Loucy (cell line): Measurements from ENCODE around the gene GPC2.

Experiments
- H2AFZ ChIP-seq: fragments of 200-600 bp; sonication (generic); 2 replicates; pipeline ENCODE4 v1.6.0; 2016; ENCODE audit warnings: antibody characterized with exemption, mild to moderate bottlenecking, low read length, moderate library complexity
- H3F3A ChIP-seq: fragments of 200-600 bp; 2 replicates; pipeline ENCODE4 v1.6.0; 2016; ENCODE audit warnings: antibody characterized with exemption, low read depth, mild to moderate bottlenecking
- H3K27me3 ChIP-seq: fragments of 200-600 bp; sonication (generic); 2 replicates; pipeline ENCODE4 v1.6.1; 2014; ENCODE audit warnings: low read length, mild to moderate bottlenecking; ENCODE audit not compliant: insufficient read depth, poor library complexity, severe bottlenecking
- H3K36me3 ChIP-seq: fragments of 200-600 bp; sonication (generic); 2 replicates; pipeline ENCODE4 v1.6.1; 2016; ENCODE audit warnings: low read length; ENCODE audit not compliant: insufficient read depth
- H3K4me1 ChIP-seq: fragments of 200-600 bp; sonication (generic); 2 replicates; pipeline ENCODE4 v1.5.1; 2014; ENCODE audit warnings: low read length, mild to moderate bottlenecking; ENCODE audit not compliant: insufficient read depth, poor library complexity, severe bottlenecking
- H3K4me2 ChIP-seq: fragments of 200-600 bp; sonication (generic); 2 replicates; pipeline ENCODE4 v1.6.0; 2014; ENCODE audit warnings: antibody characterized with exemption, low read length, low read depth, mild to moderate bottlenecking; ENCODE audit not compliant: poor library complexity, severe bottlenecking
- H3K4me3 ChIP-seq: fragments of 200-600 bp; sonication (generic); 2 replicates; pipeline ENCODE4 v1.5.1; 2014; ENCODE audit warnings: low read length, mild to moderate bottlenecking, mixed read lengths; ENCODE audit not compliant: poor library complexity, severe bottlenecking
- H3K79me2 ChIP-seq: fragments of 200-600 bp; sonication (generic); 2 replicates; pipeline ENCODE4 v1.6.1; 2014; ENCODE audit warnings: low read length; ENCODE audit not compliant: insufficient read depth
- H3K9ac ChIP-seq: fragments of 200-600 bp; sonication (generic); 2 replicates; pipeline ENCODE4 v1.6.0; 2014; ENCODE audit warnings: mild to moderate bottlenecking, low read depth, low read length, moderate library complexity; ENCODE audit not compliant: poor library complexity, severe bottlenecking
- H3K9me2 ChIP-seq: fragments of 200-600 bp; sonication (generic); replicated peaks from 2 replicates; pipeline ENCODE4 v1.6.1; 2016; ENCODE audit warnings: low read depth, low read length, mixed read lengths
- H3K9me3 ChIP-seq: fragments of 200-600 bp; sonication (generic); 2 replicates; pipeline ENCODE4 v1.6.1; 2014; ENCODE audit warnings: mild to moderate bottlenecking, antibody characterized with exemption, low read length, low read depth; ENCODE audit not compliant: insufficient read depth
- H4K20me1 ChIP-seq: fragments of 200-600 bp; sonication (generic); 2 replicates; pipeline ENCODE4 v1.6.0; 2014; ENCODE audit warnings: antibody characterized with exemption, low read length, mild to moderate bottlenecking; ENCODE audit not compliant: insufficient read depth, poor library complexity, severe bottlenecking
- CTCF ChIP-seq: fragments of 200-600 bp; sonication (generic); conservative IDR thresholded peaks from 2 replicates; pipeline ENCODE4 v1.5.1; 2014; ENCODE audit warnings: mild to moderate bottlenecking, antibody characterized with exemption, low read length
- EZH2phosphoT487 ChIP-seq: fragments of 200-600 bp; IDR thresholded peaks from 2 replicates; pipeline ENCODE4 v1.6.1; 2018; ENCODE audit warnings: antibody characterized with exemption, mild to moderate bottlenecking, moderate library complexity, borderline replicate concordance

Gene GPC2

GRCh38 chr7:100171087-100171681, 6.0 kb downstream of the GPC2 start:
- no peak overlapping the region for H3K9ac ChIP-seq
- H3F3A ChIP-seq: no peaks in the 10 kb centered on the region
- no peak overlapping the region for H3K4me2 ChIP-seq
- no peaks in the 10 kb centered on the region for H3K27me3 ChIP-seq
- no peak overlapping the region for H3K4me3 ChIP-seq
- TF ChIP-seq EZH2phosphoT487 (no peak), CTCF (no peak)
- peaks cover 15% of the 10 kb centered on the region for H3K4me1 ChIP-seq
- peaks cover 4% of the 10 kb centered on the region for H4K20me1 ChIP-seq
- H3K36me3 ChIP-seq: no peaks in the 10 kb centered on the region
- H3K9me3 ChIP-seq: no peaks in the 10 kb centered on the region
- H3K9me2 ChIP-seq: no peaks in the 10 kb centered on the region
- H3K79me2 ChIP-seq: peaks cover 15% of the 10 kb centered on the region; the same call in 1 of the 2 replicates
- no peak overlapping the region for H2AFZ ChIP-seq

- no peak overlapping the region for H3K4me3 ChIP-seq
- H3F3A ChIP-seq: no peaks in the 10 kb centered on the region
- no peaks in the 10 kb centered on the region for H3K9me3 ChIP-seq
- no peaks in the 10 kb centered on the region for H3K9me2 ChIP-seq
- no peak overlapping the region for H3K9ac ChIP-seq
- H3K36me3 ChIP-seq: no peaks in the 10 kb centered on the region
- H4K20me1 ChIP-seq: no peaks in the 10 kb centered on the region
- H3K79me2 ChIP-seq: peaks cover 8% of the 10 kb centered on the region; the same call in 1 of the 2 replicates
- no peak overlapping the region for H3K4me2 ChIP-seq
- TF ChIP-seq CTCF: no peak
- TF ChIP-seq EZH2phosphoT487: no peak
- H3K27me3 ChIP-seq: no peaks in the 10 kb centered on the region
- peaks cover 8% of the 10 kb centered on the region for H3K4me1 ChIP-seq
- no peak overlapping the region for H2AFZ ChIP-seq
These were observed 6.9 kb downstream of the GPC2 start for GRCh38 chr7:100170101-100170897.

- Histone ChIP-seq H3K9me2 (no peaks in the 10 kb centered on the region), H3F3A (no peaks in the 10 kb centered on the region), H3K27me3 (no peaks in the 10 kb centered on the region), H2AFZ (no peak overlapping the region), H3K4me3 (no peak overlapping the region), H3K79me2 (no peaks in the 10 kb centered on the region; the same call in 1 of the 2 replicates), H3K36me3 (no peaks in the 10 kb centered on the region), H3K4me2 (no peak overlapping the region), H4K20me1 (no peaks in the 10 kb centered on the region), H3K4me1 (peaks cover 5% of the 10 kb centered on the region), H3K9ac (no peak overlapping the region), H3K9me3 (no peaks in the 10 kb centered on the region)
- TF ChIP-seq CTCF: no peak; the same call in 1 of the 2 replicates
- TF ChIP-seq EZH2phosphoT487: no peak
These were observed 7.9 kb downstream of the GPC2 start for GRCh38 chr7:100169147-100169850.
